Measurements from ENCODE around the gene DISP2.

DNA sequence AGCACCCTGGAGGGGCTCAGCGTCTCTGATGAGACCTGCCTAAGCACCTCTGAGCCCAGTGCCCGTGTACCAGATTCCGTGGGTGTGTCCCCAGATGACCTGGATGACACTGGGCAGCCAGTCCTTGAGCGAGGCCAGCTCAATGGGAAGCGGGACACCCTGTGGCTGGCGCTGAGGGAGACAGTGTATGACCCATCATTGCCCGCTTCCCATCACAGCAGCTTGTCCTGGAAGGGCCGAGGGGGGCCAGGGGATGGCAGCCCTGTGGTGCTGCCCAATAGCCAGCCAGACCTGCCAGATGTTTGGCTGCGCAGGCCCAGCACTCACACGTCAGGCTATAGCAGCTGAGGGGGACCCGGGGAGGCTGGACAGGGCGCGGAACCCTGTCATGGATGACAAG lies 12.0 kb downstream of the DISP2 start:
- TF ChIP-seq, protein P1, sequence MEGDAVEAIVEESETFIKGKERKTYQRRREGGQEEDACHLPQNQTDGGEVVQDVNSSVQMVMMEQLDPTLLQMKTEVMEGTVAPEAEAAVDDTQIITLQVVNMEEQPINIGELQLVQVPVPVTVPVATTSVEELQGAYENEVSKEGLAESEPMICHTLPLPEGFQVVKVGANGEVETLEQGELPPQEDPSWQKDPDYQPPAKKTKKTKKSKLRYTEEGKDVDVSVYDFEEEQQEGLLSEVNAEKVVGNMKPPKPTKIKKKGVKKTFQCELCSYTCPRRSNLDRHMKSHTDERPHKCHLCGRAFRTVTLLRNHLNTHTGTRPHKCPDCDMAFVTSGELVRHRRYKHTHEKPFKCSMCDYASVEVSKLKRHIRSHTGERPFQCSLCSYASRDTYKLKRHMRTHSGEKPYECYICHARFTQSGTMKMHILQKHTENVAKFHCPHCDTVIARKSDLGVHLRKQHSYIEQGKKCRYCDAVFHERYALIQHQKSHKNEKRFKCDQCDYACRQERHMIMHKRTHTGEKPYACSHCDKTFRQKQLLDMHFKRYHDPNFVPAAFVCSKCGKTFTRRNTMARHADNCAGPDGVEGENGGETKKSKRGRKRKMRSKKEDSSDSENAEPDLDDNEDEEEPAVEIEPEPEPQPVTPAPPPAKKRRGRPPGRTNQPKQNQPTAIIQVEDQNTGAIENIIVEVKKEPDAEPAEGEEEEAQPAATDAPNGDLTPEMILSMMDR (IDR thresholded peaks at IDR 0.05; ENCODE audit: control extremely low read depth in 1 of 3, insufficient read depth in 1 of 3, low read depth in 1 of 3, low read length in 3 of 3) = no peak
- no peak for TF ChIP-seq NANOG (IDR thresholded peaks at IDR 0.05; ENCODE audit: insufficient read depth, low read depth, low read length, poor library complexity, severe bottlenecking)
- no peak for TF ChIP-seq TAF1 (IDR thresholded peaks at IDR 0.05; ENCODE audit: low read depth, low read length)
- TF ChIP-seq SP1 (IDR thresholded peaks at IDR 0.05; ENCODE audit: low read depth, low read length) = no peak

All from H1 (cell line).